Cardiac fibroblast (primary cell): Measurements from ENCODE around the gene KCNJ10.

ENCODE experiments used
- DNase-seq, 2 donors: peaks; one replicate each; pipeline versions ENCODE4 v3.0.0 to v3.0.0-alpha.2; 2010; ENCODE audit warnings: low read depth in 2 of 2
- H3K4me3 ChIP-seq, 2 donors: replicated peaks in 1 of 2; 1 replicate in 1 of 2; 2 replicates in 1 of 2; pipeline ENCODE4 v1.5.1; 2011; ENCODE audit warnings: low read depth in 2 of 2, low read length in 2 of 2, mild to moderate bottlenecking in 2 of 2, moderate library complexity in 1 of 2
- TF ChIP-seq, protein P1 (sequence below): IDR thresholded peaks from one replicate; pipeline ENCODE4 v1.5.1; 2011; ENCODE audit warnings: low read depth, mild to moderate bottlenecking, low read length, inconsistent platforms

KCNJ10 gene

GRCh38 chr1:160025314-160025713 lies 44.6 kb downstream of the KCNJ10 start:
- TF ChIP-seq, protein P1, sequence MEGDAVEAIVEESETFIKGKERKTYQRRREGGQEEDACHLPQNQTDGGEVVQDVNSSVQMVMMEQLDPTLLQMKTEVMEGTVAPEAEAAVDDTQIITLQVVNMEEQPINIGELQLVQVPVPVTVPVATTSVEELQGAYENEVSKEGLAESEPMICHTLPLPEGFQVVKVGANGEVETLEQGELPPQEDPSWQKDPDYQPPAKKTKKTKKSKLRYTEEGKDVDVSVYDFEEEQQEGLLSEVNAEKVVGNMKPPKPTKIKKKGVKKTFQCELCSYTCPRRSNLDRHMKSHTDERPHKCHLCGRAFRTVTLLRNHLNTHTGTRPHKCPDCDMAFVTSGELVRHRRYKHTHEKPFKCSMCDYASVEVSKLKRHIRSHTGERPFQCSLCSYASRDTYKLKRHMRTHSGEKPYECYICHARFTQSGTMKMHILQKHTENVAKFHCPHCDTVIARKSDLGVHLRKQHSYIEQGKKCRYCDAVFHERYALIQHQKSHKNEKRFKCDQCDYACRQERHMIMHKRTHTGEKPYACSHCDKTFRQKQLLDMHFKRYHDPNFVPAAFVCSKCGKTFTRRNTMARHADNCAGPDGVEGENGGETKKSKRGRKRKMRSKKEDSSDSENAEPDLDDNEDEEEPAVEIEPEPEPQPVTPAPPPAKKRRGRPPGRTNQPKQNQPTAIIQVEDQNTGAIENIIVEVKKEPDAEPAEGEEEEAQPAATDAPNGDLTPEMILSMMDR = no peak
- DNase-seq = no peak
- no peak overlapping the region for H3K4me3 ChIP-seq

DNA sequence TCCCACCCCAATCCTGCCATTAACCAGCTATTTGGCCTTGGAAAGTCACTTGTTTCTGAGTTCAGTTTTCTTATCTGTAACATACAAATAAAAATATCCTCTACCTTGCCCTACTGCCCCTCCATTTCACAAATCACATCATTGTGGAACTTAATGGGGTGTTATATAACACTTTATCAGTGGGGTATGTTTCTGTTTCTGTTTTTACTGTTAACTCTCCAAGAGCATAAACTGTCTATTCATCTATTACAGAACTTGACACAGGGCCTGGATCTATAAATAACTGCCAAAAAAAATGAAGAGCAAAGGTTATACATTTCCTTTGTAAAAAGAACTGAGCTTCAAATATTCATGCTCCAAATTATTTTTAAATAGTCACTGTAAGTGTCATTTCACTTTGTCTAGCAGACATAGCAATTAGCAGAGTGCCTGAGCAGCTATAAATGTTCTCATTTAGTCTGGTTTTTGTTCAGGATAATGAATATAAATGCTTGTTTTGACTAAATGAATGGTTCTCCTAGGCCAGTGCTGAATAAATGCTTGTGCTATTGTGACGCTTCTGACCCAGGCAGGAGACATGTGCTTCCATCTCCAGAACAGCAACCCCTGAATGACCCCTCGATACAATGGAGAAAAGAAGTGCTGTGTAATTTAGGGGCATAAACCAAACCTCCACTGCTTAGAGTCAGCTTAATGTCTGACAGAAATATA lies 45.6 kb downstream of the KCNJ10 start:
- TF ChIP-seq, protein P1 = no peak
- H3K4me3 ChIP-seq = no peak overlapping the region
- no peak for DNase-seq

DNA sequence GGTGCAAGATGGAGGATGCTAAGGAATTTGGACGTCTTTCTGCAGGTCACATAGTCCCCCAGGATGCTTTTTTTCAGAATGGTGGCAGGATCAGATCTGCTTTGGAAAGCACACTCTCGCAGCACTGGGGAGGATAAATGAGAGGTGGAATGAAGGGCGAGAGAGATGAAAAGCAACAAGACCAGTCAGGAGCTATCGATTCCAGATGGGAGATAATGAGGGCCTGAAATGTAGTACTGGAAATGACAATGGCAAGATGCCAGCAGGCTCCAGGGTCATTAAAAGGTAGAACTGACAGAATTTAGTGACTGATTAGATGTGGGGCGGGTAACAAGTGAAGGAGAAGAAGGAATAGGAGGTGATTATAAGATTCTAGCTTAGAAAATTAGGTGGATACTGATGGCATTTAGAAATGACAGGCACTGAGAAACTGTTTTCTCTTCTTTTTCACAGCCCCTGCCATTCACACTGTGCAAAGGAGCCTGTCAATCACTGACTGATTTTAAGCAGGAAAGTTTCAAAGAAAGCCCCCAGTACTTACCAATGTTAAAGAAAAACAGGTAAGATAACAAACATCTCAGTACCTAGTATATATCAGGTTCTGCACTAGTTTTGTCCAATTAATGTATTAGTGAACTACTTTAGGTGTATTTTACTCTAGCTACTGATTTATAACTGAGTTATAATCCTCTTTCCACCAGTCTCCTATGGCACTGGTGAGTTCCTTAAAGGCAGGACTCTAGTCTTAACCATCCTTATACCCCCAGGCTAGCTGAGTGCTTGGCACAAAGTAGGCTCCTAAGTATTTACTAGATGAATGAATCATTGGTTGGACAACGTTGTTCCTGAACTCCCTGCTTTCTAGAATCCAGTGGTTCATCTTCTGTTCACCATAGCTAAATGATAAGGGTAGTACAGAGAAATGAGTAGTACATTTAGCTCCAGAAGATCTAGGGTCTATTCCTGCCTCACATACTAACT lies 47.3 kb downstream of the KCNJ10 start:
- H3K4me3 ChIP-seq = no peak overlapping the region
- TF ChIP-seq, protein P1 = no peak
- no peak for DNase-seq

DNA sequence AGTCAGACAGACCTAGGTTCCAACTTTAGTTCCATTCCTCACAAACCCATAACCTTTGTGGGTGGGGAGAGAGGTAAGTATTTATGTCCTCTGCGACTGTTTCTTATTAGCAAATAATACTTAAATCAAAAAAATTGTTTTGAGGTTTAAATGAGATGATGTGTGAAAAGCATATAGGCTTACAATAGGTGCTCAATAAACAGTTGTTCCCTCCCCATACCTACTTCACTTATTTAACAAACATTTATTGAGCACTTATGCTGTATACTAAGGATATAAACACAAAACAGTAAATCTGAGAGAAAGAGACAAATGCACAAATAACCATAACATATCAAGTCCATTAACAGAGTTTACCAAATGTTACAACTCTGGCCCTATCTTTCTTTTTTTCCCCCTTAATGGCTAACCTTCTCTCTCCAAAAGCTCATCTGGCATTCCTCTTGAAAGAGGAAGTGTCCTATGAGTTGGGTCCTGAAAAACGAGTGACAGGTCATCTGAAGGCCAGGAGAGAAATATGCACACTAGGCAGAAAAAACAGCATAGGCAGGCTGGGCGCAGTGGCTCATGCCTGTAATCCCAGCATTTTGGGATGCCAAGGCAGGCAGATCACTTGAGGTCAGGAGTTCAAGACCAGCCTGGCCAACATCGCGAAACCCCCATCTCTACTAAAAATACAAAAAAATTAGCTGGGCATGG lies 48.4 kb downstream of the KCNJ10 start:
- TF ChIP-seq, protein P1 = no peak
- no peak overlapping the region for H3K4me3 ChIP-seq
- no peak for DNase-seq

DNA sequence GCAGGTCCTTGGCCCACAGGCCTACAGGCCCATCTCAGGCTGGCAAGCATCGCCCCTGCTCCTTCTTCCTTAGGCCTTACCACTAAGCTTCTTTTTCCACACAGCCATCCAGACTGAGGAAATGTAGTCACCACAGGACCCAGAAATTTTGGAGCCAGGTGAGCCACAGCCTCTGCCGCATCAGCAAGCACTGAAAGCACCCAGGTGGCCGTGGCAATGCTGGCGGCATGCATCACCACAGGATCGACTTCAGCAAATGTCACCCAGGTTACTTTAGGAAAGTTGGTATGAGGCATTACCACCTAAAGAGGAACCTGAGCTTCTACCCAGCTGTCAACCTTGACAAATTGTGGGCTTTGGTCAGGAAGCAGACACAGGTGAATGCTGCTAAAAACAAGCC lies 49.8 kb downstream of the KCNJ10 start:
- DNase-seq = no peak
- TF ChIP-seq, protein P1 = no peak
- no peak overlapping the region for H3K4me3 ChIP-seq

- H3K4me3 ChIP-seq = no peak overlapping the region
- DNase-seq = peak; percentile 34 to 42
- TF ChIP-seq, protein P1 = no peak
These were observed 51.1 kb downstream of the KCNJ10 start for GRCh38 chr1:160018900-160019299.
